PC-9 (cell line): Measurements from ENCODE around the gene TEX29.

Source experiments
- CTCF ChIP-seq: fragments of 200-600 bp; sonication (generic); conservative IDR thresholded peaks from 2 replicates; pipeline ENCODE4 v1.6.1; 2017; ENCODE audit warnings: mixed run types, antibody characterized with exemption, mild to moderate bottlenecking, moderate library complexity
- EZH2 ChIP-seq: fragments of 200-600 bp; sonication (generic); IDR thresholded peaks from 2 replicates; pipeline ENCODE4 v1.8.0; 2017; ENCODE audit warnings: antibody characterized with exemption, low read depth

GRCh38 chr13:111283991-111284390 is 36.5 kb upstream of the TEX29 start:
- TF ChIP-seq CTCF (no peak), EZH2 (no peak)
